Hematopoietic multipotent progenitor cell (in vitro differentiated cells): ENCODE measurements around the gene U2SURP. TPM values are rescaled to one million over a fixed set of nuclear protein-coding genes. Genes with fewer than 3 reads are reported as not detected.
"Not testable (repeated sequence)": the region's sequence is repeated elsewhere in the genome, so short reads cannot be mapped to it uniquely, and the experiment has no call there.

Experiments used
- DNase-seq, 3 donors: peaks; one replicate each; pipeline ENCODE4 v3.0.0-alpha.2; 2011 to 2015; ENCODE audit warnings: low read depth in 2 of 3, low spot score in 2 of 3
- total RNA-seq: library from RNA; depleted of rRNA; stranded (reverse); fragments of >200 nt; gene quantifications from one replicate; pipeline ENCODE4 v1.2.3, GENCODE V29; 2012

U2SURP gene
- total RNA-seq, 1 donor: 23.4 TPM

GRCh38 chr3:142975316-142975995 is 25.9 kb upstream of the U2SURP start:
- no peak for DNase-seq

- DNase-seq: peak in 2 of 3 donors; percentile 47 to 49
Observed at GRCh38 chr3:142976621-142977398, 24.6 kb upstream of the U2SURP start.

DNA sequence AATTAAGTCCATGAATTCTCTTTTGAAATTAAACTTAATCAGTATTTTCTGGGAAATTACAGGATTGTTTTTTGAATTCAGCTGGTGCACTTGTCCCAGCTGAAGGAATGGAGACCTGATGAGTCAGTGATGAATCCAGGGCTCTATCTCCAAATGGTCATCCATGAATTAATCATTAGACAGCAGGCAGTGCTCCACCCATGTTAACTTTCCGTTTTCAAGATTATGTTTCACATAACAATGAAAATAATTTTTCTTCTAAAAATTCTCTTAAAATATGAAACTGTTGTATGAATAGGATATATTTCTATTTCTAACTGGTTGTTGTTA is 24.0 kb upstream of the U2SURP start:
- no peak for DNase-seq

GRCh38 chr3:142981108-142981507 is 20.3 kb upstream of the U2SURP start:
- no peak for DNase-seq

DNA sequence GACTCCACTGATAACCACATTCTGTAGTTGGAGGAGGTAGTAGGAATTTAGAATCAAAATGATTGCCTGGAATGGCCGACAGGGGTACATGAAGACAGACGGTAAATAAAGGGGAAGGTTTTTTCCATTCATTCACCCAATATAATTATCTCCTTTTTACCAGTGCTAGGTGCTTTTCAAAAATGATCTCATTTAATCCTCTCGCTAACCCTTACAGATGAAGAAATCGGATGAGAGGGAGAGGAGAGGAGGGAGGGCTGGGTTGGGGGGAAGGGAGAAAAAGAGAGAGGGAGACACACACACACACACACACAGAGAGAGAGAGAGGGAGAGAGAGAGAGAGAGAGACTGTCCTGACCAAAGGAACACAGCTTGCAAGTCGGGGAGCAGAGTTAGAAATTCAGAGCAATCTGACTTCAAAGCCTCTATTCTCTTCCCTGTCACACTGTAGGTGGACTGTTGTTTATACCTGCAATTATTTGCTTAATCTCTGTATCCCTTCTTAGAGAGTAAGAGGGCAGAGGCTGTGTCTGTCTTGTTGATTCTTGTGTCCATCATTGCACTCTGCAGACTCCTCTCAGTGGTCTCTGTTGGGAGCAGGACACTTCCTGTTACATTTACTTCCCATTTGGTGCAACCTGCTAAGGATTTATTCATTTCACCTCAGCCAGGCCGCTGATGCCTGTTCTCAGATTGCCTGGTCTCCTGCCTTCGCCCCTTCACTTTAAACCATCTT is 19.2 kb upstream of the U2SURP start:
- no peak for DNase-seq

DNA sequence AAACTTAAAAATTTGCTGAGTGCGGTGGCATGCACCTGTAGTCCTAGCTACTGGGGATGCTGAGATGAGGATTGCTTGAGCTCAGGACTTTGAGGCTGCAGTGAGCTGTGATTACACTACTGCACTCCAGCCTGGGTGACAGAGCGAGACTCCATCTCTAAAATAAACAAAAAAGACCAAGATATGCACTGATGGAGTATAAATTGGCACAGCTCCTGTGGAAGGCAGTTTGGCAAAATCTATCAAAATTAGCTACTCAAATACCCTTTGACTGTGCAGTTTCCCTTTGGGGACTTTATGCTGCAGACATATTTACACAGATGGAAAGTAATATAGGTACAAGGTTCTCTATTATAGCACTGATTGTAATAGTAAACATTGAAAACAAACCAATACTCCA is 18.1 kb upstream of the U2SURP start:
- no peak for DNase-seq

GRCh38 chr3:142984255-142984654 is 17.1 kb upstream of the U2SURP start:
- DNase-seq: no peak

GRCh38 chr3:142987080-142987700 is 14.2 kb upstream of the U2SURP start:
- peak in 1 of 3 donors; percentile 61 for DNase-seq

DNA sequence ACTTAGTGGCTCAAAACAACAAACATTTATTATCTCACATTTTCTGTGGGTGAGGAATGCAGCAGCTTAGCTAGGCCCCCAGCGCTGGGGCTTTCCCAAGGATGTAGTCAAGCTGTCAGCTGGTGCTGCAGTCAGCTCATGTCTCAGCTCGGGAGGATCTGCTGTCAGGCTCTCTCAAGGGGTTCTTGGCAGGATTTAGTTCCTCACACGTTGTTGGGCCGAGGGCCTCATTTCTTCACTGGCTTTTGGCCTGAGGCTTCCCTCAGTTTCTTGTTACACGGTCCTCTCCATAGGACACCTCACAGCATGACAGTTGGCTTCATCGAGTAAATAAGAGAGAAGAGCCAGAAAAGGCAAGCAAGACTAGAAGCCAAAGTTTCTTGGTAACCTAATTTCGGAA is 13.7 kb upstream of the U2SURP start:
- no peak for DNase-seq

- not testable (repeated sequence) for DNase-seq
Observed at GRCh38 chr3:142988221-142988620, 13.1 kb upstream of the U2SURP start.

DNA sequence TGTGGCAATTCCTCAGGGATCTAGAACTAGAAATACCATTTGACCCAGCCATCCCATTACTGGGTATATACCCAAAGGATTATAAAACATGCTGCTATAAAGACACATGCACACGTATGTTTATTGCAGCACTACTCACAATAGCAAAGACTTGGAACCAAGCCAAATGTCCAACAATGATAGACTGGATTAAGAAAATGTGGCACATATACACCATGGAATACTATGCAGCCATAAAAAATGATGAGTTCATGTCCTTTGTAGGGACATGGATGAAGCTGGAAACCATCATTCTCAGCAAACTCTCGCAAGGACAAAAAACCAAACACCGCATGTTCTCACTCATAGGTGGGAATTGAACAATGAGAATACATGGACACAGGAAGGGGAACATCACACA is 12.5 kb upstream of the U2SURP start:
- DNase-seq: not testable (repeated sequence)

- DNase-seq: no peak
Observed at GRCh38 chr3:142990721-142991120, 10.6 kb upstream of the U2SURP start.

DNA sequence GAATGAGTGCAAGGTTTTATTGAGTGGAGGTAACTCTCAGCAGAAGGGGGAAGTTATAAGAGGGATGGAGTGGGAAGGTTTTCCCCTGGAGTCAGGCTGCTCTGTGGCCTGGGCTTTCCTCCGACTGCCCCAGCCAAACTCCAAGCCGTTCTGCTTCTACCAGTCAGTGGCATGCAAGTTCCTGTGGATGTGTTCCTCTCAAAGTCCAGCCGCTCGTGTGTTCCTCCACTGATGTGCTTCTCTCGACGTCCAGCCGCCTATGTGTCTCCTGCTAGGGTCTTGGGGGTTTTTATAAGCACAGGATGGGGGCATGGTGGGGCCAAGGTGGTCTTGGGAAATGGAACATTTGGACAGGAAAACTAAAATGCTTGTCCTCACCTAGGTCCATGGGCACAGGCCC is 9.0 kb upstream of the U2SURP start:
- no peak for DNase-seq

GRCh38 chr3:142993958-142994442 is 7.4 kb upstream of the U2SURP start:
- peak; percentile 33 to 88 (median 61) for DNase-seq

- no peak for DNase-seq
Observed at GRCh38 chr3:142997330-142997729, 4.0 kb upstream of the U2SURP start.

- no peak for DNase-seq
Observed at GRCh38 chr3:142998439-142998838, 2.9 kb upstream of the U2SURP start.

DNA sequence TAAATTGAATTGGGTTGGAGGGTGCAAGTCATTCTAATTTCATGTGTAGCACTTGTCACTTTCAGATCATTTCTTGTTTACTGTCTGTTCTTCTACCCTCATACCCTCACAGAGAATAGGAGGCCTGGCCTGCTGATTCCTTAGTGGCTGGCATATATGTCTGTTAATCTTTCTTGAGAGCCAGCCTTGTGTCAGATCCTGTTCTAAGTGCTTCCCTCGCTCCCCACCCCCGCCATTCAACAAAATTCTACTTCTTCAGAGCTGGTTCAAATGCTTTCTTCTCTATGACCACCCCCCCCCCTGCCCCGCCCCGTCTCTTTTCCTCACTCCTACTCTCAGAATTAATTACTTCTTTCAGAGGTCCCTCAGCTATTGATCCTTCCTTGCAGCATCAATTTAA is 1.5 kb upstream of the U2SURP start:
- no peak for DNase-seq

GRCh38 chr3:143000528-143000927 is 842 bp upstream of the U2SURP start:
- no peak for DNase-seq

DNA sequence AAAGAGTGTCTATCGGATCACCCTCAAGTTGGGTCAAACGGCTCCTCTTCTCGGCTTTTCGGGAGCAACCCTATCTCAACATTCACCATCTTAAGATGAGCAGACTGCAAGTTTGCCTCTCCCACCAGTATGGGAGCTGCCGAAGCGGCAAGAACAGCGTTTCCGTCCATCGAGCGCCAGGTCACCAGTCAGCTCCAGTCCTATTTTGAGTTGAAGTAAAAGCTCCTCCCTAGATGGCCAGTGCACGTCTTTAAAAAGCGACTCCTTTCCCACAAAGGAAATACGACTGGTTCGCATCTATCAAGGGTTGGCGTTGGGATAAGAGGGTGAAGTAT is 369 bp upstream of the U2SURP start:
- DNase-seq: no peak

- DNase-seq: peak in 2 of 3 donors; percentile 26 to 40
Observed at GRCh38 chr3:143002083-143002712, 828 bp downstream of the U2SURP start.

DNA sequence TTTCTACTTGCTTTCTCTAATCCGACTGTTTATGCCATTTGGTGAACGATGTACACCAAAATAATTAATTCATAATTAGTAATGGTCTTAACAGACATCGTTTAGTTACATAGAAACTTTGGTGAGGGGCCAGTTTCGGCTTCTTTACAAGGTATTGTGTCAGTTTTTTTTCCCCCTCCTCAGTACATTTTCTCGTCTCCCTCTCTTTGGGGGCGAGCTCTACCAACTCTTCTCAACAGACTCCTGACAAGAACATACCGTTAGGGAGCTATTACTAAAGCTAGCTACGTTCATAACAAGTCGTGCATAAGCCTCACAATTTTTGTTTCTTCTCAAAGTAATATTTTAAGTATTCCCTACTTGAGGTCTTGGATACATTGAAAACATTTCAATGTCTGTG is 1.4 kb downstream of the U2SURP start:
- no peak for DNase-seq
